ENCODE measurements around the gene SYTL1. TPM values are rescaled to one million over a fixed set of nuclear protein-coding genes. Genes with fewer than 3 reads are reported as not detected.

SYTL1 gene
- total RNA-seq, 1 donor: under 0.01 TPM

GRCh38 chr1:27316860-27317259 is 25.0 kb upstream of the SYTL1 start:
- H3K4me3 ChIP-seq (ENCODE audit: insufficient read depth, low read length): no peak overlapping the region
- H3K36me3 ChIP-seq (ENCODE audit: insufficient read depth, low read length): no peaks in the 10 kb centered on the region
- no peaks in the 10 kb centered on the region for H4K20me1 ChIP-seq (ENCODE audit: insufficient read depth, low read length)
- no peak overlapping the region for H2AFZ ChIP-seq (ENCODE audit: low read length)
- H3K27ac ChIP-seq (ENCODE audit: low read depth, low read length): no peak overlapping the region
- no peaks in the 10 kb centered on the region for H3K27me3 ChIP-seq (ENCODE audit: insufficient read depth, low read length)
- H3K79me2 ChIP-seq (ENCODE audit: insufficient read depth, low read length): no peaks in the 10 kb centered on the region
- H3K4me1 ChIP-seq (ENCODE audit: insufficient read depth, low read length): peaks cover 5% of the 10 kb centered on the region
- no peak overlapping the region for H3K4me2 ChIP-seq (ENCODE audit: insufficient read depth, low read length)
- no peak for DNase-seq (ENCODE audit: insufficient read length, low spot score, missing footprints)
- no peaks in the 10 kb centered on the region for H3K9me3 ChIP-seq (ENCODE audit: low read depth, low read length)
- no peak for TF ChIP-seq CTCF (IDR thresholded peaks at IDR 0.05; ENCODE audit: extremely low read depth, low read depth, low read length)

GRCh38 chr1:27318136-27318535 is 23.7 kb upstream of the SYTL1 start:
- TF ChIP-seq CTCF (IDR thresholded peaks at IDR 0.05; ENCODE audit: extremely low read depth, low read depth, low read length): no peak
- no peak overlapping the region for H3K4me3 ChIP-seq (ENCODE audit: insufficient read depth, low read length)
- peaks cover 10% of the 10 kb centered on the region for H3K79me2 ChIP-seq (ENCODE audit: insufficient read depth, low read length)
- no peak overlapping the region for H3K27ac ChIP-seq (ENCODE audit: low read depth, low read length)
- peaks cover 9% of the 10 kb centered on the region for H3K4me1 ChIP-seq (ENCODE audit: insufficient read depth, low read length)
- no peak for DNase-seq (ENCODE audit: insufficient read length, low spot score, missing footprints)
- no peaks in the 10 kb centered on the region for H3K9me3 ChIP-seq (ENCODE audit: low read depth, low read length)
- no peaks in the 10 kb centered on the region for H3K27me3 ChIP-seq (ENCODE audit: insufficient read depth, low read length)
- H3K36me3 ChIP-seq (ENCODE audit: insufficient read depth, low read length): no peaks in the 10 kb centered on the region
- no peak overlapping the region for H3K4me2 ChIP-seq (ENCODE audit: insufficient read depth, low read length)
- H4K20me1 ChIP-seq (ENCODE audit: insufficient read depth, low read length): no peaks in the 10 kb centered on the region
- H2AFZ ChIP-seq (ENCODE audit: low read length): peak overlapping the region; percentile 53

- H3K9me3 ChIP-seq (ENCODE audit: low read depth, low read length): no peaks in the 10 kb centered on the region
- H3K27ac ChIP-seq (ENCODE audit: low read depth, low read length): no peak overlapping the region
- peaks cover 12% of the 10 kb centered on the region for H3K4me1 ChIP-seq (ENCODE audit: insufficient read depth, low read length)
- no peak for TF ChIP-seq CTCF (IDR thresholded peaks at IDR 0.05; ENCODE audit: extremely low read depth, low read depth, low read length)
- H3K79me2 ChIP-seq (ENCODE audit: insufficient read depth, low read length): peaks cover 15% of the 10 kb centered on the region
- H3K4me2 ChIP-seq (ENCODE audit: insufficient read depth, low read length): no peak overlapping the region
- H4K20me1 ChIP-seq (ENCODE audit: insufficient read depth, low read length): no peaks in the 10 kb centered on the region
- no peak for DNase-seq (ENCODE audit: insufficient read length, low spot score, missing footprints)
- H3K36me3 ChIP-seq (ENCODE audit: insufficient read depth, low read length): no peaks in the 10 kb centered on the region
- H3K4me3 ChIP-seq (ENCODE audit: insufficient read depth, low read length): no peak overlapping the region
- no peaks in the 10 kb centered on the region for H3K27me3 ChIP-seq (ENCODE audit: insufficient read depth, low read length)
- peak overlapping the region; percentile 53 for H2AFZ ChIP-seq (ENCODE audit: low read length)
Measured at GRCh38 chr1:27318596-27318995, 23.2 kb upstream of the SYTL1 start.

GRCh38 chr1:27321813-27322568 is 19.8 kb upstream of the SYTL1 start, which contains the start of gene TMEM222:
TMEM222 (plus strand) TSS chr1:27322163; CDS start chr1:27322198, 35 bp downstream.
- no peak for TF ChIP-seq CTCF (IDR thresholded peaks at IDR 0.05; ENCODE audit: extremely low read depth, low read depth, low read length)
- DNase-seq (ENCODE audit: insufficient read length, low spot score, missing footprints): peak; percentile 99
- Histone ChIP-seq H3K27ac (ENCODE audit: low read depth, low read length) (peak within 1 kb of the TSS; percentile 92), H3K4me3 (ENCODE audit: insufficient read depth, low read length) (peak within 1 kb of the TSS; percentile 100), H3K9me3 (ENCODE audit: low read depth, low read length) (no peaks in the 10 kb centered on the region), H3K4me1 (ENCODE audit: insufficient read depth, low read length) (peaks cover 12% of the 10 kb centered on the region), H3K79me2 (ENCODE audit: insufficient read depth, low read length) (peaks cover 48% of the 10 kb centered on the region), H4K20me1 (ENCODE audit: insufficient read depth, low read length) (peaks cover 11% of the 10 kb centered on the region), H3K36me3 (ENCODE audit: insufficient read depth, low read length) (peaks cover 23% of the 10 kb centered on the region), H3K4me2 (ENCODE audit: insufficient read depth, low read length) (peak within 1 kb of the TSS; percentile 96), H2AFZ (ENCODE audit: low read length) (peak within 1 kb of the TSS; percentile 97), H3K27me3 (ENCODE audit: insufficient read depth, low read length) (no peaks in the 10 kb centered on the region)

Measured in osteoblast (primary cell).